HepG2 (cell line): Measurements from ENCODE around the gene PRRT1. TPM values are rescaled to one million over a fixed set of nuclear protein-coding genes. Genes with fewer than 3 reads are reported as not detected.

Source experiments
- AFF4 ChIP-seq: sonication (generic); formaldehyde crosslinking; IDR thresholded peaks from 2 replicates; pipeline ENCODE4 v1.4.0; 2020; ENCODE audit warnings: missing genetic modification reagents
- HNF1A ChIP-seq, 2 experiments: sonication (generic) in 1 of 2; formaldehyde crosslinking in 1 of 2; IDR thresholded peaks; 2 replicates each; pipeline versions ENCODE4 v1.4.0 to v1.6.1; 2016 to 2020; ENCODE audit warnings: borderline replicate concordance in 1 of 2, low read depth in 1 of 2, mild to moderate bottlenecking in 1 of 2, missing genetic modification reagents in 1 of 2
- HNRNPK ChIP-seq: fragments of 200-400 bp; formaldehyde crosslinking; IDR thresholded peaks from 2 replicates; pipeline ENCODE4 v1.6.1; 2018; ENCODE audit warnings: low read length, low read depth, moderate library complexity, mild to moderate bottlenecking; ENCODE audit not compliant: poor library complexity, severe bottlenecking
- JUND ChIP-seq: sonication (generic); formaldehyde crosslinking; IDR thresholded peaks from 2 replicates; pipeline ENCODE4 v1.8.0; 2022; ENCODE audit warnings: mild to moderate bottlenecking, missing genetic modification reagents
- MBNL3 ChIP-seq: fragments of 250-450 bp; sonication (Bioruptor Pico); conservative IDR thresholded peaks from 2 replicates; pipeline ENCODE4 v1.8.0; 2022; ENCODE audit warnings: mild to moderate bottlenecking, inconsistent platforms
- PITX1 ChIP-seq: sonication (generic); formaldehyde crosslinking; IDR thresholded peaks from 2 replicates; pipeline ENCODE4 v1.5.1; 2020; ENCODE audit warnings: mild to moderate bottlenecking, missing genetic modification reagents
- RXRB ChIP-seq: IDR thresholded peaks from 2 replicates; pipeline ENCODE4 v1.6.1; 2016; ENCODE audit warnings: borderline replicate concordance, missing genetic modification reagents, missing compliant biosample characterization
- SMC3 ChIP-seq: IDR thresholded peaks from 2 replicates; pipeline ENCODE4 v1.6.1; 2011; ENCODE audit warnings: low read length, improper control_type of control experiment
- SP140L ChIP-seq: sonication (generic); formaldehyde crosslinking; IDR thresholded peaks from 2 replicates; pipeline ENCODE4 v1.4.0; 2020; ENCODE audit warnings: missing genetic modification reagents, borderline replicate concordance
- SRSF9 ChIP-seq: fragments of 200-400 bp; formaldehyde crosslinking; IDR thresholded peaks from 2 replicates; pipeline ENCODE4 v1.6.1; 2018; ENCODE audit warnings: borderline replicate concordance, mild to moderate bottlenecking, low read depth, low read length; ENCODE audit not compliant: insufficient read depth, poor library complexity, severe bottlenecking
- TARDBP ChIP-seq: sonication (generic); formaldehyde crosslinking; IDR thresholded peaks from 2 replicates; pipeline ENCODE4 v1.8.0; 2022; ENCODE audit warnings: mild to moderate bottlenecking, missing genetic modification reagents
- THAP11 ChIP-seq: IDR thresholded peaks from 2 replicates; pipeline ENCODE4 v1.6.1; 2016; ENCODE audit warnings: missing biosample characterization, missing genetic modification reagents
- ZFP1 ChIP-seq: IDR thresholded peaks from 2 replicates; pipeline ENCODE4 v1.6.1; 2016
- ZFP91 ChIP-seq: sonication (generic); formaldehyde crosslinking; IDR thresholded peaks from 2 replicates; pipeline ENCODE4 v1.9.0; 2022; ENCODE audit warnings: missing genetic modification reagents, mild to moderate bottlenecking, borderline replicate concordance
- ZNF639 ChIP-seq: conservative IDR thresholded peaks from 2 replicates; pipeline ENCODE4 v1.6.1; 2018; ENCODE audit warnings: missing genetic modification reagents
- ZSCAN22 ChIP-seq: sonication (generic); formaldehyde crosslinking; IDR thresholded peaks from 2 replicates; pipeline ENCODE4 v1.4.0; 2020; ENCODE audit warnings: mild to moderate bottlenecking, missing genetic modification reagents
- polyA plus RNA-seq, 8 experiments: library from polyadenylated mRNA; depleted of rRNA in 3 of 8; stranded (reverse) in 7 of 8; unstranded in 1 of 8; fragments of >200 nt; fragmentation: Illumina TruSeq in 4 of 8; extraction: Trizol in 4 of 8; gene quantifications; 2 replicates each; pipeline versions ENCODE4 v1.2.1 to v1.2.3, GENCODE V29; 2011 to 2016; ENCODE audit warnings: low read depth in 4 of 8, missing spikeins in 1 of 8, mixed read lengths in 1 of 8; ENCODE audit not compliant: insufficient read depth in 1 of 8
- total RNA-seq, 5 experiments: library from RNA; depleted of rRNA; stranded (reverse); fragments of >200 nt; fragmentation: Illumina TruSeq; extraction: Trizol; gene quantifications; 2 replicates each; pipeline ENCODE4 v1.2.3, GENCODE V29; 2016; ENCODE audit warnings: low read depth in 1 of 5

PRRT1 gene
- total and polyA plus RNA-seq, 2 of the 13 experiments (the other 11 are each of a cell fraction or from before 2014, with no cell fraction given) = 0.64 to 1.4 TPM

GRCh38 chr6:32195902-32196681, 44.4 kb upstream of the PRRT1 start (continued):
- TF ChIP-seq SMC3 (no peak), TARDBP (CRISPR knock-in tag) (peak; percentile 23; the same call in 1 of the 2 replicates), ZSCAN22 (no peak; the same call in 1 of the 2 replicates), RXRB (CRISPR knock-in tag) (peak; percentile 68; the same call in 1 of the 2 replicates), PITX1 (CRISPR knock-in tag) (peak; percentile 66), ZNF639 (CRISPR knock-in tag) (peak; percentile 86), THAP11 (CRISPR knock-in tag) (peak; percentile 4), ZFP1 (CRISPR knock-in tag) (peak; percentile 17; the same call in 1 of the 2 replicates), HNF1A (IDR thresholded peaks at IDR 0.05; ENCODE audit: low read depth) (0 out of 2 replicates have a peak, but pooled peaks have one; percentile 17), HNF1A (CRISPR knock-in tag; IDR thresholded peaks at IDR 0.05; ENCODE audit: borderline replicate concordance) (no peak), AFF4 (CRISPR knock-in tag) (peak; percentile 70; the same call in 1 of the 2 replicates), MBNL3 (CRISPR knock-in tag) (no peak), HNRNPK (no peak), JUND (CRISPR knock-in tag) (peak; percentile 73), ZFP91 (CRISPR knock-in tag) (peak; percentile 92; the same call in 1 of the 2 replicates), SP140L (CRISPR knock-in tag) (no peak; the same call in 1 of the 2 replicates), SRSF9 (no peak)
